HG02852 (cell line): ENCODE results near the gene CCNB1IP1.
"Not testable (repeated sequence)": the region's sequence is repeated elsewhere in the genome, so short reads cannot be mapped to it uniquely, and the experiment has no call there.

Source experiments
- ATAC-seq: cut with Tn5 transposase; IDR thresholded peaks from one replicate; pipeline ENCODE4 v1.9.1; 2021; ENCODE audit warnings: mild to moderate bottlenecking, moderate library complexity; ENCODE audit not compliant: unreplicated experiment

CCNB1IP1 gene, protein sequence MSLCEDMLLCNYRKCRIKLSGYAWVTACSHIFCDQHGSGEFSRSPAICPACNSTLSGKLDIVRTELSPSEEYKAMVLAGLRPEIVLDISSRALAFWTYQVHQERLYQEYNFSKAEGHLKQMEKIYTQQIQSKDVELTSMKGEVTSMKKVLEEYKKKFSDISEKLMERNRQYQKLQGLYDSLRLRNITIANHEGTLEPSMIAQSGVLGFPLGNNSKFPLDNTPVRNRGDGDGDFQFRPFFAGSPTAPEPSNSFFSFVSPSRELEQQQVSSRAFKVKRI

GRCh38 chr14:20332788-20333493 lies at the start of gene CCNB1IP1:
TSS of gene CCNB1IP1 (minus strand) at chr14:20333279. CDS start at chr14:20316523, 16,756 bp downstream.
- peak; percentile 98 for ATAC-seq

DNA sequence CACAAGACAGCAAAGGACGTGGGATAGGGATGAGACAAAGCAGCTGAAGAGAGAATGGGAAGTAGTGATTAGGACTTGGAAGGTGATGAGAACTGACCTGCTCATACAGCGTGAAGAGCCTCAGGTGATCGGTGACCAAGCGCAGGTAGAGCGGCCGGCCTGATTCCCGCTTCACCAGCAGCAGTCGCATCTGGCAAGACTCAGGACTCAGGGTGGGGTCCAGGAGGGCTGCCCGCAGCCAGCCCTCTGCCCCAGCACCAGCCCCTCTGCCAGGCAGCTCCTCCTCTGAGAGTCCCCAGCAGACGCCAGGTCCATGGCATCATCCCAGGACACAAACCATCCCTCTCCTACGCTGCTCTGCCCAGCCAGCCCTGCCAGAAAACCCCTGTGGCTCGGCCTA lies 49.4 kb upstream of the CCNB1IP1 start:
- ATAC-seq: no peak

DNA sequence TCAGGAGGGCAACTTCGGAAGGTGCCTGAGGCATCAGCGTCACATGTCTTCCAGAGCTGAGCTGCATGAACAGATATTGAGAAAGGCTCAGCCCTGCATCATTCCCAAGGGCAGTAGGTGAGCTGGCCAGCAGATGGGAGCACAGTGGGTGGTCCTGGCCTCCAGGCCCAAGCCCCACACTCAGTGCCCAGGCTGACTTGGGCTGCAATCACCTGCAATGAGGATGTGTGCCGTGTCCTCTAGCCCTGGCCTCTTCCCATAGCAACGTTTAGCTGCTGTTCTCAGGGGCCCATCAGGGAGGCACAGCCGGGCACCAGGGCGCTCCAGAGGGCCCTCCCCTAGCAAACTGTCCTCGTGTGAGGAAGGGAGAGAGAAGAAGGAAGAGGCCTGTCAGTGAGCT lies 48.3 kb upstream of the CCNB1IP1 start:
- no peak for ATAC-seq

DNA sequence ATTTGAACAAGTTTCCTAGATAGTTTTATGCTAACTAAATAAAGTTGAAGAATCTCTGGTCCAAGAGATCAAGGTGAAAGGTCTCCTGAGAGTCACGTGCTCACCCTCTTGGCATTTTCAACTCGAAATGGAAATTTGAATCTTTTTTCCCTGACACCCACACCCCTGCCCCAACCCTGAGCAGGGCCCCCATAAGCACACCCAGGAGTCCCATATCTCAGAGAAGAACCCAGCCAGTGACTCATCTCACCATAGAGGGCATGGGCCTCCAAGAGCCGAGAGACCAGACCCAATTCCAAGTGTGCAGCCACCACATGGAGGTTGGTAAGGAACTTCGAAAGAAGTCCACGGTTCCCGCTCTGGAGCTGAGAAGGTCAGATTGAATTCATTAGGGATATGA lies 47.6 kb upstream of the CCNB1IP1 start:
- ATAC-seq: no peak

GRCh38 chr14:20379743-20380142 lies 46.7 kb upstream of the CCNB1IP1 start:
- no peak for ATAC-seq

DNA sequence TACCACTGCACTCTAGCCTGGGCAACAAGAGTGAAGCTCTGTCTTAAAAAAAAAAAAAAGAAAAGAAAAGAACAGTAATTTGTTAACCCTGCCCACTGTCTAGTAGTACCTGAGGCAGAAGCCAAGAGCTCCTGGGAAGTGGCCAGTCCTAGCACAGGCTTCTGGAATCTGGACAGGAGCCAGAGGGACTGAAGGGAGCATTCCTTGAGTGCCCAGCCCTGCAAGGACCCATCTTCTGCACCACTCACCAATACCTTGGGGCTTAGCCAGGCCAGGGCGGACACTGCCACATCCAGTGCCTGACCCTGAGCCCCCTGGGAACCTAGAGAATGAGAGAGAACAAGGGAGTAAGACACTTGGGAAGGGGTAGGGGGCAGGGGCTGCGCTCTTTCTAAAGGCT lies 44.1 kb upstream of the CCNB1IP1 start:
- ATAC-seq: no peak

- no peak for ATAC-seq
These were observed 43.1 kb upstream of the CCNB1IP1 start for GRCh38 chr14:20376071-20376588.

DNA sequence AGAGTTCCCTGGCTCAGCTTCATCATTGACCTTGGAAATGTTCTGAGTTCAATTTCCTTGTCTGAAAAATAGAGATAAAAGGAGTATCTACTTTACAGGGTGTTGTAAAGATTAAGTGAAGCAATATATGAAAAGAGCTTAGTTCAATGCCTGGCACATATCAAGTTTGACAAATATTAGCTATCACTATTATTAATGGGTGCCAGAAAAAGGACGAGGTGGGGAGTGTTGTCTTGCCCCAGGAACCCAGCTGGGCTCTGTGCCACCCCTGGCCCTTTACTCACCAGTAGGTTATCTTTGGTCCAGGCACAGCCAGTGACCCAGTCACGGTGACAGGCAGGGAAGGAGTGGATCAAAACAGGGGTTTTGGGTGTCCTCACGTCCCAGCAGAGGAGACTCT lies 42.4 kb upstream of the CCNB1IP1 start:
- ATAC-seq: no peak

GRCh38 chr14:20372796-20373195 lies 39.7 kb upstream of the CCNB1IP1 start:
- no peak for ATAC-seq

- no peak for ATAC-seq
These were observed 32.8 kb upstream of the CCNB1IP1 start for GRCh38 chr14:20365928-20366327.

GRCh38 chr14:20358474-20358873 lies 25.4 kb upstream of the CCNB1IP1 start:
- ATAC-seq: not testable (repeated sequence)

DNA sequence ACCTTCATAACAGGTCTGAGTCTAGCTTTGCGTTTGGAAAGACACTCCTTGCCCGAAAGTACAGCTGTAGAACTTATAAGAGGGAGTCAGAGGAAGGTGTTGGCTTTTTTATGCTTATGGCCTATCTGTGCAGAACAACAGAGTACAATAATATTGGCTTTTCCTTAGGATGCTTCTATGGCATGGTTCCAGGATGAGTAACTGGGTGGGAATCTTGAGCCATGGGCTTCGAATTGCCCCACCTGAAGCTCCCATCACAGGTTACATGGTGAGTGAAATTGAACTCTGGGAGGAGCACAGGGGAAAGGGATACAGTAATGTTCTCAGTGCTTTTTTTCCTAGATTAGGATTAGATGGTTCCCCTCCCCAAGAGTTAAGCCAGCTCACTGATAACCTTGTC lies 23.3 kb upstream of the CCNB1IP1 start:
- ATAC-seq: no peak

- ATAC-seq: no peak
These were observed 17.8 kb upstream of the CCNB1IP1 start for GRCh38 chr14:20350860-20351259.

- no peak for ATAC-seq
These were observed 17.2 kb upstream of the CCNB1IP1 start for GRCh38 chr14:20350282-20350681.

DNA sequence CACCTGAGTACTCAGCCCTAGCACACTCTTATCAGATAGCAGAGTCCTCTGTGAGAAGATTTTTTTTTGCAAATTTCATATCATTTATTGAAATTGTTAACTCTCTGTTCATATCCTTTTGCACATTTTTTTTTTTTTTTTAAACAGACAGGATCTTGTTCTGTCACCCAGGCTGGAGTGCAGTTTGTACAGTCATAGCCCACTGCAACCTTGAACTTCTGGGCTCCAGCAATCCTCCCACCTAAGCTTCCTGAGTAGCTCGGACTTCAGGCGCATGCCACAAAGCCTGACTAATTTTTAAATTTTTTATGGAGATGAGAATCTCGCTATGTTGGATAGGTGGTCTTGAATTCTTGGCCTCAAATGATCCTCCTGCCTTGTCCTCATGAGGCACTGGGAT lies 14.7 kb upstream of the CCNB1IP1 start:
- ATAC-seq: no peak

DNA sequence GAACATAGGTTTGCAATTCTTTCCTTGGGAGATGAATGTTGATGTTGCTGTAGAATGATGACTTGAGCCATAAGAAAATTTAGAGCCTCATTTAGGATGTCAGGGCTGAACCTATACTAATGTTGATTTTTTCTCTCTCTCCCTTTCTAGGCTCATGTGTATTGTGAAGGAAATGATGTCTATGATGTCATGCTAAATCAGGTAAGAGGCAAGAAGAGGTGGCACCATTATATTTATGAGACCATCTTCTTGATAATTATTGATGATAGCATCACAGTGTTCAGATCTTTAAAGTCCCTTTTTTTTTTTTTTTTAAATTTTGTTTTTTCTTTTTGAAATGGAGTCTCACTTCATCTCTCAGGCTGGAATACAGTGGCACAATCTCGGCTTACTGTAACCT lies 13.6 kb upstream of the CCNB1IP1 start:
- no peak for ATAC-seq

DNA sequence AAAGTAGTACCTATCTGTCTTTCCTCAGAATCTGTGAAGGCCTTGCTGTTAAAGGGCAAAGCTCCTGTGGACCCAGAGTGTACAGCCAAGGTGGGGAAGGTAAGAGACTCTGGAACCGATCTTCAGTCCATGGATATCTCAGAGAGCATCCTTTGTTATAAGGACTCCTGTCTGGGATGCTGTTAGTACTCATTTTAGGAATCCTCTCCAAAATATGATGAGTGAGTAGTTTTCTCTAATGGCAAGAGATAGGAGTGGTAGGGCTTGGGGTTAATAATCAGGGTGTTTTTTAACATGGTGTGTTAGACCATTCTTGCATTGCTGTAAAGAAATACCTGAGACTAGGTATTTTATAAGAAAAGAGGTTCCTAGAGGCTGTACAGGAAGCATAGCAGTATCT lies 12.3 kb upstream of the CCNB1IP1 start:
- ATAC-seq: no peak

GRCh38 chr14:20343862-20344220 lies 10.8 kb upstream of the CCNB1IP1 start:
- no peak for ATAC-seq

DNA sequence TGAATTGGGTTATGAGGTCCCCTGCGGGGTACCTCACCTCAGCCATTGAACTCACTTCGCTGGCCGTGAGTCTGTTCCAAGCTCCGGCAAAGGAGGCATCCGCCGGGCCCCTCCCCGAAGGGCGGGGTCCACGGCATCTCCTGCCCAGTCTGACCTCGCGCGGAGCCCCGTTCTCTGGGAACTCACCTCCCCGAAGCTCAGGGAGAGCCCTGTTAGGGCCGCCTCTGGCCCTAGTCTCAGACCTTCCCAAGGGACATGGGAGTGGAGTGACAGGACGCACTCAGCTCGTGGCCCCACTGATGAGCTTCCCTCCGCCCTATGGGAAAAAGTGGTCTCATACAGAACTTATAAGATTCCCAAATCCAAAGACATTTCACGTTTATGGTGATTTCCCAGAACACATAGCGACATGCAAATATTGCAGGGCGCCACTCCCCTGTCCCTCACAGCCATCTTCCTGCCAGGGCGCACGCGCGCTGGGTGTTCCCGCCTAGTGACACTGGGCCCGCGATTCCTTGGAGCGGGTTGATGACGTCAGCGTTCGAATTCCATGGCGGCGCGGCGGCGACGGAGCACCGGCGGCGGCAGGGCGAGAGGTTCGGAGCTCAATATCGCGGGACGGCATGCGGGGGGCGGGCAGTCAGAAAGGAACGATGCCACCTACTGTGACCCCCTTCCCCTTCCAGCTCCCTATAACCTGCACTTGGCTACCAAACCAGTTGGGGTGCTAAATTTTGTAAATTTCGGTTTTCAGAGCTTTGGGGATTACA lies 10.2 kb upstream of the CCNB1IP1 start, which contains the start of gene PARP2:
PARP2 (plus strand) TSS at position 544 of the 770 bp plus-strand sequence; CDS start at position 551, 7 bp downstream.
- ATAC-seq: peak; percentile 92

GRCh38 chr14:20341646-20342045 lies 8.6 kb upstream of the CCNB1IP1 start:
- no peak for ATAC-seq

DNA sequence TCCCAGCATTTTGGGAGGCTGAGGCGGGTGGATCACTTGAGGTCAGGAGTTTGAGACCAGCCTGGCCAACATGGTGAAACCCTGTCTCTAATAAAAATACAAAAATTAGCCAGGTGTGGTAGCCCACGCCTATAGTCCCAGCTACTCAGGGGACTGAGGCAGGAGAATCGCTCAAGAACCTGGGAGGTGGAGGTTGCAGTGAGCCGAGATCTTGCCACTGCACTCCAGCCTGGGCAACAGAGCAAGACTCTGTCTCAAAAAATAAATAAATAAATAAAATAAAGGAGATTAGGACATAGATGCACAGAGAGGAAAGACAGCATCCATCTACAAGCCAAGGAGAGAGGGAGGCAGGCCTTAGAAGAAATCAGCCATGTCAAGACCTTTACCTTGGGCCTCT lies 8.0 kb upstream of the CCNB1IP1 start:
- not testable (repeated sequence) for ATAC-seq
